ENCODE results near the gene SYNGR4. TPM values are rescaled to one million over a fixed set of nuclear protein-coding genes. Genes with fewer than 3 reads are reported as not detected.

Gene SYNGR4
- polyA plus RNA-seq, 1 donor (not counting 4 experiments of a cell fraction or from before 2014, with no cell fraction given): not detected

- TF ChIP-seq, protein P1, sequence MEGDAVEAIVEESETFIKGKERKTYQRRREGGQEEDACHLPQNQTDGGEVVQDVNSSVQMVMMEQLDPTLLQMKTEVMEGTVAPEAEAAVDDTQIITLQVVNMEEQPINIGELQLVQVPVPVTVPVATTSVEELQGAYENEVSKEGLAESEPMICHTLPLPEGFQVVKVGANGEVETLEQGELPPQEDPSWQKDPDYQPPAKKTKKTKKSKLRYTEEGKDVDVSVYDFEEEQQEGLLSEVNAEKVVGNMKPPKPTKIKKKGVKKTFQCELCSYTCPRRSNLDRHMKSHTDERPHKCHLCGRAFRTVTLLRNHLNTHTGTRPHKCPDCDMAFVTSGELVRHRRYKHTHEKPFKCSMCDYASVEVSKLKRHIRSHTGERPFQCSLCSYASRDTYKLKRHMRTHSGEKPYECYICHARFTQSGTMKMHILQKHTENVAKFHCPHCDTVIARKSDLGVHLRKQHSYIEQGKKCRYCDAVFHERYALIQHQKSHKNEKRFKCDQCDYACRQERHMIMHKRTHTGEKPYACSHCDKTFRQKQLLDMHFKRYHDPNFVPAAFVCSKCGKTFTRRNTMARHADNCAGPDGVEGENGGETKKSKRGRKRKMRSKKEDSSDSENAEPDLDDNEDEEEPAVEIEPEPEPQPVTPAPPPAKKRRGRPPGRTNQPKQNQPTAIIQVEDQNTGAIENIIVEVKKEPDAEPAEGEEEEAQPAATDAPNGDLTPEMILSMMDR (optimal IDR thresholded peaks at IDR 0.05 in 1 of 3, IDR thresholded peaks at IDR 0.05 in 1 of 3, conservative IDR thresholded peaks at IDR 0.05 in 1 of 3; ENCODE audit: extremely low read depth in 1 of 3, insufficient read depth in 2 of 3, low read length in 3 of 3): no peak
- TF ChIP-seq EZH2 (IDR thresholded peaks at IDR 0.05; ENCODE audit: low read length): no peak
- Histone ChIP-seq H2AFZ (ENCODE audit: control insufficient read depth, low read length) (no peak overlapping the region), H3K36me3 (ENCODE audit: control insufficient read depth in 2 of 2, extremely low read depth in 1 of 2, insufficient read depth in 2 of 2, low read length in 2 of 2) (peaks cover 0 to 3% of the 10 kb centered on the region in 2 experiments), H3K27me3 (ENCODE audit: control insufficient read depth, extremely low read depth, insufficient read depth, low read length) (no peaks in the 10 kb centered on the region), H4K20me1 (ENCODE audit: control insufficient read depth, extremely low read depth, insufficient read depth, low read length) (no peaks in the 10 kb centered on the region), H3K27ac (ENCODE audit: control insufficient read depth, insufficient read depth, low read length) (no peak overlapping the region), H3K9me1 (ENCODE audit: control insufficient read depth, extremely low read depth, insufficient read depth, low read length) (no peaks in the 10 kb centered on the region), H3K4me2 (ENCODE audit: control insufficient read depth, extremely low read depth, insufficient read depth, low read depth, low read length) (no peak overlapping the region), H3K9ac (ENCODE audit: control insufficient read depth, extremely low read depth, insufficient read depth, low read length) (no peak overlapping the region), H3K79me2 (ENCODE audit: control insufficient read depth, insufficient read depth, low read length) (no peaks in the 10 kb centered on the region), H3K4me1 (ENCODE audit: control insufficient read depth, extremely low read depth, insufficient read depth, low read length) (peaks cover 9% of the 10 kb centered on the region), H3K9me3 (ENCODE audit: control insufficient read depth, low read depth, low read length) (no peaks in the 10 kb centered on the region), H3K4me3 (ENCODE audit: control insufficient read depth in 2 of 3, extremely low read depth in 1 of 3, insufficient read depth in 2 of 3, low read depth in 1 of 3, low read length in 3 of 3) (no peak overlapping the region)
- no peak for FAIRE-seq
- dilution Hi-C loops (cut with MboI; ENCODE audit: extremely low pct_ligation_motif_present, low sequenced_read_pairs): no loop called here
- no peak for DNase-seq (ENCODE audit: low read depth, low spot score)
These were observed 1.4 kb downstream of the SYNGR4 start for GRCh38 chr19:48365602-48366001.

DNA sequence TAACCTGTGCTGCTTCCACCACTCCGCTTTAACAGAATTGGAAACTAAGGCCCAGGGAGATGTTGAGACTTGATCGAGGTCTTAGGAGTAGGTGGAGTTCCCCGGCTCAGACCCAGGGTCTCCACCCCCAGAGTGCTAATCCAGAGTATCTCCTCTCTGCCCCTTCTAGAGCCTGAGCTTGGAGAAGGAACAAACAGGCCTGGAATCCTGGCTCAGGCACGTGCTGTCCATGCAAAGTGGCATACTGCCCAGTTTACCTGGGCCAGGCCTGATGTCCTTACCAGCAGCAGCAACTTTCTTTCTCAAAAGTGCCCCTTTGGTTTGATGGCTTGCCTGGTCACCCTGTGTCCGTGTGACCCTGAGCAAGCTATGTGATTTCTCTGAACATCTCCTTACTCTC is 3.7 kb downstream of the SYNGR4 start:
- Histone ChIP-seq H3K9me1 (ENCODE audit: control insufficient read depth, extremely low read depth, insufficient read depth, low read length) (no peaks in the 10 kb centered on the region), H3K79me2 (ENCODE audit: control insufficient read depth, insufficient read depth, low read length) (no peaks in the 10 kb centered on the region), H3K4me1 (ENCODE audit: control insufficient read depth, extremely low read depth, insufficient read depth, low read length) (peaks cover 7% of the 10 kb centered on the region), H3K27ac (ENCODE audit: control insufficient read depth, insufficient read depth, low read length) (no peak overlapping the region), H3K36me3 (ENCODE audit: control insufficient read depth in 2 of 2, extremely low read depth in 1 of 2, insufficient read depth in 2 of 2, low read length in 2 of 2) (no peaks in the 10 kb centered on the region), H3K4me3 (ENCODE audit: control insufficient read depth in 2 of 3, extremely low read depth in 1 of 3, insufficient read depth in 2 of 3, low read depth in 1 of 3, low read length in 3 of 3) (no peak overlapping the region), H4K20me1 (ENCODE audit: control insufficient read depth, extremely low read depth, insufficient read depth, low read length) (no peaks in the 10 kb centered on the region), H2AFZ (ENCODE audit: control insufficient read depth, low read length) (no peak overlapping the region), H3K9ac (ENCODE audit: control insufficient read depth, extremely low read depth, insufficient read depth, low read length) (no peak overlapping the region), H3K4me2 (ENCODE audit: control insufficient read depth, extremely low read depth, insufficient read depth, low read depth, low read length) (no peak overlapping the region), H3K9me3 (ENCODE audit: control insufficient read depth, low read depth, low read length) (no peaks in the 10 kb centered on the region), H3K27me3 (ENCODE audit: control insufficient read depth, extremely low read depth, insufficient read depth, low read length) (no peaks in the 10 kb centered on the region)
- dilution Hi-C loops (cut with MboI; ENCODE audit: extremely low pct_ligation_motif_present, low sequenced_read_pairs): no loop called here
- no peak for TF ChIP-seq EZH2 (IDR thresholded peaks at IDR 0.05; ENCODE audit: low read length)
- TF ChIP-seq, protein P1 (optimal IDR thresholded peaks at IDR 0.05 in 1 of 3, IDR thresholded peaks at IDR 0.05 in 1 of 3, conservative IDR thresholded peaks at IDR 0.05 in 1 of 3; ENCODE audit: extremely low read depth in 1 of 3, insufficient read depth in 2 of 3, low read length in 3 of 3): no peak
- no peak for DNase-seq (ENCODE audit: low read depth, low spot score)
- no peak for FAIRE-seq

All from keratinocyte (primary cell).